NCI-H1694 (cell line): ENCODE results near the gene CD99L2.

ENCODE experiments used
- DNase-seq: peaks from one replicate; lab custom pipeline; 2025; lab: John Stamatoyannopoulos, UW

Gene CD99L2

GRCh38 chrX:150790021-150790420, 108.4 kb downstream of the CD99L2 start:
- DNase-seq: no peak

GRCh38 chrX:150781677-150782076, 116.8 kb downstream of the CD99L2 start:
- no peak for DNase-seq

- DNase-seq: no peak
These were observed 119.1 kb downstream of the CD99L2 start for GRCh38 chrX:150779385-150779784.

- no peak for DNase-seq
These were observed 121.0 kb downstream of the CD99L2 start for GRCh38 chrX:150777328-150777992.

GRCh38 chrX:150775569-150776350, 122.7 kb downstream of the CD99L2 start:
- DNase-seq: no peak

- DNase-seq: peak; percentile 83
These were observed 123.5 kb downstream of the CD99L2 start for GRCh38 chrX:150774798-150775568.

- no peak for DNase-seq
These were observed 124.8 kb downstream of the CD99L2 start for GRCh38 chrX:150773634-150774033.

GRCh38 chrX:150773117-150773516, 125.4 kb downstream of the CD99L2 start:
- no peak for DNase-seq

GRCh38 chrX:150772150-150772970, 126.1 kb downstream of the CD99L2 start:
- peak; percentile 40 for DNase-seq

GRCh38 chrX:150771116-150771515, 127.4 kb downstream of the CD99L2 start:
- no peak for DNase-seq

GRCh38 chrX:150770623-150771022, 127.8 kb downstream of the CD99L2 start:
- DNase-seq: no peak

GRCh38 chrX:150769408-150769807, 129.1 kb downstream of the CD99L2 start:
- no peak for DNase-seq

GRCh38 chrX:150768580-150769190, 129.8 kb downstream of the CD99L2 start:
- no peak for DNase-seq

GRCh38 chrX:150768132-150768485, 130.4 kb downstream of the CD99L2 start:
- DNase-seq: no peak

GRCh38 chrX:150767475-150768131, 130.9 kb downstream of the CD99L2 start:
- no peak for DNase-seq

- DNase-seq: no peak
These were observed 131.4 kb downstream of the CD99L2 start for GRCh38 chrX:150767045-150767395.

GRCh38 chrX:150766351-150767044, 132.0 kb downstream of the CD99L2 start:
- no peak for DNase-seq

GRCh38 chrX:150765782-150766350, 132.6 kb downstream of the CD99L2 start:
- no peak for DNase-seq

- DNase-seq: no peak
These were observed 133.2 kb downstream of the CD99L2 start for GRCh38 chrX:150765237-150765636.

GRCh38 chrX:150763810-150764209, 134.7 kb downstream of the CD99L2 start:
- DNase-seq: no peak
